DND-41 (cell line): ENCODE data around the gene OSBPL10.

Experiments
- EZH2 ChIP-seq: IDR thresholded peaks from 3 replicates; pipeline ENCODE4 v1.6.1; 2012; ENCODE audit warnings: borderline replicate concordance, low read depth, mild to moderate bottlenecking, moderate library complexity, low read length, inconsistent platforms; ENCODE audit not compliant: severe bottlenecking
- TF ChIP-seq, protein P1 (sequence below): IDR thresholded peaks from 2 replicates; pipeline ENCODE4 v1.5.1; 2012; ENCODE audit warnings: borderline replicate concordance, low read length, moderate library complexity, mild to moderate bottlenecking; ENCODE audit not compliant: poor library complexity, severe bottlenecking; ENCODE audit errors: extremely low read depth

- TF ChIP-seq, protein P1, sequence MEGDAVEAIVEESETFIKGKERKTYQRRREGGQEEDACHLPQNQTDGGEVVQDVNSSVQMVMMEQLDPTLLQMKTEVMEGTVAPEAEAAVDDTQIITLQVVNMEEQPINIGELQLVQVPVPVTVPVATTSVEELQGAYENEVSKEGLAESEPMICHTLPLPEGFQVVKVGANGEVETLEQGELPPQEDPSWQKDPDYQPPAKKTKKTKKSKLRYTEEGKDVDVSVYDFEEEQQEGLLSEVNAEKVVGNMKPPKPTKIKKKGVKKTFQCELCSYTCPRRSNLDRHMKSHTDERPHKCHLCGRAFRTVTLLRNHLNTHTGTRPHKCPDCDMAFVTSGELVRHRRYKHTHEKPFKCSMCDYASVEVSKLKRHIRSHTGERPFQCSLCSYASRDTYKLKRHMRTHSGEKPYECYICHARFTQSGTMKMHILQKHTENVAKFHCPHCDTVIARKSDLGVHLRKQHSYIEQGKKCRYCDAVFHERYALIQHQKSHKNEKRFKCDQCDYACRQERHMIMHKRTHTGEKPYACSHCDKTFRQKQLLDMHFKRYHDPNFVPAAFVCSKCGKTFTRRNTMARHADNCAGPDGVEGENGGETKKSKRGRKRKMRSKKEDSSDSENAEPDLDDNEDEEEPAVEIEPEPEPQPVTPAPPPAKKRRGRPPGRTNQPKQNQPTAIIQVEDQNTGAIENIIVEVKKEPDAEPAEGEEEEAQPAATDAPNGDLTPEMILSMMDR: no peak
- no peak for TF ChIP-seq EZH2
Measured at GRCh38 chr3:31763731-31764130, 217.3 kb downstream of the OSBPL10 start.
